ENCODE measurements around the gene ZGPAT.

The ZGPAT gene

GRCh38 chr20:63692436-63693082 is 15.3 kb upstream of the ZGPAT start:
- DNase-seq, result no peak

GRCh38 chr20:63693083-63693732 is 14.6 kb upstream of the ZGPAT start:
- no peak for DNase-seq

GRCh38 chr20:63693733-63694583 is 13.9 kb upstream of the ZGPAT start:
- no peak for DNase-seq

GRCh38 chr20:63694584-63695423 is 13.0 kb upstream of the ZGPAT start:
- no peak for DNase-seq

GRCh38 chr20:63695424-63696305 is 12.2 kb upstream of the ZGPAT start:
- DNase-seq, result no peak

GRCh38 chr20:63696306-63696627 is 11.6 kb upstream of the ZGPAT start:
- DNase-seq, result no peak

GRCh38 chr20:63696628-63697356 is 11.0 kb upstream of the ZGPAT start, which contains the start of gene TNFRSF6B:
Gene TNFRSF6B (plus strand): TSS chr20:63696652. CDS start chr20:63696768, 116 bp downstream.
- DNase-seq, result no peak

GRCh38 chr20:63697357-63697867 is 10.4 kb upstream of the ZGPAT start:
- no peak for DNase-seq

GRCh38 chr20:63697868-63698545 is 9.8 kb upstream of the ZGPAT start:
- no peak for DNase-seq

GRCh38 chr20:63698739-63699465 is 8.9 kb upstream of the ZGPAT start:
- no peak for DNase-seq

GRCh38 chr20:63699466-63700198 is 8.2 kb upstream of the ZGPAT start:
- no peak for DNase-seq

GRCh38 chr20:63700199-63701050 is 7.4 kb upstream of the ZGPAT start:
- no peak for DNase-seq

GRCh38 chr20:63701051-63701328 is 6.8 kb upstream of the ZGPAT start:
- no peak for DNase-seq

GRCh38 chr20:63701329-63702035 is 6.4 kb upstream of the ZGPAT start:
- no peak for DNase-seq

- DNase-seq, result no peak
Observed at GRCh38 chr20:63702036-63702665, 5.7 kb upstream of the ZGPAT start.

- DNase-seq, result no peak
Observed at GRCh38 chr20:63702751-63703470, 4.9 kb upstream of the ZGPAT start.
